ENCODE results near the gene KRT9.

DNA sequence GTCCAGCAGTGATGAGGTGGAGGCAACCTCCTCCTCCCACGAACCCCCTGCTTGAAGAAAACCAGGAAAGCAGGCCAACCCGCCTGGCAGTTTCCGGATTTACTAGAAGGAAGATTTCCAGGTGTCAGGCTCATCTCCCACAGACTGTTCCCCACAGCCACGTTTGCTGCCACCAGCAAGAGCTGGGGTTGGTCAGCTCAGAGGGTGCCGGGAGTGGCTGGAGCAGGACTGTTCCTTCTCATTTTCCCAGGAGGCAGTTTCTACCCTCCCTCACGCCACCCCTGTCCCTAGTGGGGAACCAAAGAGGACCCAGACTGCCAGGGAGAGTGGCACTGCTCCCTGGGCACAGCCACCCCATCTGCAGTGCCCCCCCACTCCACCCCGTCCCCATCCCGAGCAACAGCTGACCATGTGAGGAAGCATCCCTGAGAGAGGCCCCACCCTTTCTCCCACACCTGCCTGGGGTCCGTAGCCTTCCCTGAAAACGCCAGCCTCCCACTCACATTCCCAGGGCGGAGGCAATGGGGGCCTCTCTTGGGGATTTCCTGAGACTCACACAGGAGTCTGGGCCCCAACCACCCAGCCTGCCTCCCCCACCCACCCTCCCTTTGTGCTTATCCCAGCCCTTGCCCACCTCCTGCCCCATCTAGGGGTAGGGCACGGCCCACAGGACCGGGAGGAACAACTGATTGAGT is 46.6 kb upstream of the KRT9 start:
- TF ChIP-seq, protein P1, sequence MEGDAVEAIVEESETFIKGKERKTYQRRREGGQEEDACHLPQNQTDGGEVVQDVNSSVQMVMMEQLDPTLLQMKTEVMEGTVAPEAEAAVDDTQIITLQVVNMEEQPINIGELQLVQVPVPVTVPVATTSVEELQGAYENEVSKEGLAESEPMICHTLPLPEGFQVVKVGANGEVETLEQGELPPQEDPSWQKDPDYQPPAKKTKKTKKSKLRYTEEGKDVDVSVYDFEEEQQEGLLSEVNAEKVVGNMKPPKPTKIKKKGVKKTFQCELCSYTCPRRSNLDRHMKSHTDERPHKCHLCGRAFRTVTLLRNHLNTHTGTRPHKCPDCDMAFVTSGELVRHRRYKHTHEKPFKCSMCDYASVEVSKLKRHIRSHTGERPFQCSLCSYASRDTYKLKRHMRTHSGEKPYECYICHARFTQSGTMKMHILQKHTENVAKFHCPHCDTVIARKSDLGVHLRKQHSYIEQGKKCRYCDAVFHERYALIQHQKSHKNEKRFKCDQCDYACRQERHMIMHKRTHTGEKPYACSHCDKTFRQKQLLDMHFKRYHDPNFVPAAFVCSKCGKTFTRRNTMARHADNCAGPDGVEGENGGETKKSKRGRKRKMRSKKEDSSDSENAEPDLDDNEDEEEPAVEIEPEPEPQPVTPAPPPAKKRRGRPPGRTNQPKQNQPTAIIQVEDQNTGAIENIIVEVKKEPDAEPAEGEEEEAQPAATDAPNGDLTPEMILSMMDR (IDR thresholded peaks at IDR 0.05): no peak
- TF ChIP-seq POLR2AphosphoS5 (IDR thresholded peaks at IDR 0.05): no peak

Data from upper lobe of left lung (tissue), 4 donors.